AG08395 (cell line): ENCODE results near the gene MTA3.
A peak's percentile ranks its signal among the peaks of the same experiment; 100 is the strongest.
"Not testable (repeated sequence)": the region's sequence is repeated elsewhere in the genome, so short reads cannot be mapped to it uniquely, and the experiment has no call there.

Experiments
- DNase-seq: peaks from one replicate; pipeline ENCODE4 v3.0.0; 2012; ENCODE audit warnings: mixed read lengths, low spot score

MTA3 gene

GRCh38 chr2:42568401-42569115 is at the start of gene MTA3:
Gene MTA3, plus strand, starts transcription at chr2:42568632. Its CDS starts 114 bp downstream, at chr2:42568746.
- DNase-seq, result peak; percentile 62

- DNase-seq, result no peak
Observed at GRCh38 chr2:42519624-42520023, 48.8 kb upstream of the MTA3 start.

GRCh38 chr2:42522035-42522434 is 46.4 kb upstream of the MTA3 start:
- DNase-seq, result no peak

GRCh38 chr2:42523341-42523740 is 45.1 kb upstream of the MTA3 start:
- no peak for DNase-seq

- no peak for DNase-seq
Observed at GRCh38 chr2:42532397-42532796, 36.0 kb upstream of the MTA3 start.

GRCh38 chr2:42537493-42537892 is 30.9 kb upstream of the MTA3 start:
- no peak for DNase-seq

- DNase-seq, result no peak
Observed at GRCh38 chr2:42542871-42543270, 25.6 kb upstream of the MTA3 start.

GRCh38 chr2:42545023-42545721 is 23.3 kb upstream of the MTA3 start:
- no peak for DNase-seq

GRCh38 chr2:42545841-42546390 is 22.5 kb upstream of the MTA3 start:
- DNase-seq, result no peak

GRCh38 chr2:42547014-42547413 is 21.4 kb upstream of the MTA3 start:
- DNase-seq, result no peak

- no peak for DNase-seq
Observed at GRCh38 chr2:42547446-42548295, 20.8 kb upstream of the MTA3 start.

- DNase-seq, result no peak
Observed at GRCh38 chr2:42550870-42551269, 17.6 kb upstream of the MTA3 start.

GRCh38 chr2:42554392-42554791 is 14.0 kb upstream of the MTA3 start:
- no peak for DNase-seq

- no peak for DNase-seq
Observed at GRCh38 chr2:42556315-42556890, 12.0 kb upstream of the MTA3 start.

- no peak for DNase-seq
Observed at GRCh38 chr2:42557306-42557705, 11.1 kb upstream of the MTA3 start.

- DNase-seq, result no peak
Observed at GRCh38 chr2:42558827-42559226, 9.6 kb upstream of the MTA3 start.

GRCh38 chr2:42560133-42560532 is 8.3 kb upstream of the MTA3 start:
- DNase-seq, result not testable (repeated sequence)

GRCh38 chr2:42560899-42561298 is 7.5 kb upstream of the MTA3 start:
- DNase-seq, result no peak

GRCh38 chr2:42562474-42563144 is 5.8 kb upstream of the MTA3 start:
- DNase-seq, result no peak

GRCh38 chr2:42566025-42566424 is 2.4 kb upstream of the MTA3 start:
- DNase-seq, result no peak

- no peak for DNase-seq
Observed at GRCh38 chr2:42566837-42567321, 1.6 kb upstream of the MTA3 start.
